Measurements from ENCODE around the gene MARS2.
A peak's percentile ranks its signal among the peaks of the same experiment; 100 is the strongest.

MARS2 gene

DNA sequence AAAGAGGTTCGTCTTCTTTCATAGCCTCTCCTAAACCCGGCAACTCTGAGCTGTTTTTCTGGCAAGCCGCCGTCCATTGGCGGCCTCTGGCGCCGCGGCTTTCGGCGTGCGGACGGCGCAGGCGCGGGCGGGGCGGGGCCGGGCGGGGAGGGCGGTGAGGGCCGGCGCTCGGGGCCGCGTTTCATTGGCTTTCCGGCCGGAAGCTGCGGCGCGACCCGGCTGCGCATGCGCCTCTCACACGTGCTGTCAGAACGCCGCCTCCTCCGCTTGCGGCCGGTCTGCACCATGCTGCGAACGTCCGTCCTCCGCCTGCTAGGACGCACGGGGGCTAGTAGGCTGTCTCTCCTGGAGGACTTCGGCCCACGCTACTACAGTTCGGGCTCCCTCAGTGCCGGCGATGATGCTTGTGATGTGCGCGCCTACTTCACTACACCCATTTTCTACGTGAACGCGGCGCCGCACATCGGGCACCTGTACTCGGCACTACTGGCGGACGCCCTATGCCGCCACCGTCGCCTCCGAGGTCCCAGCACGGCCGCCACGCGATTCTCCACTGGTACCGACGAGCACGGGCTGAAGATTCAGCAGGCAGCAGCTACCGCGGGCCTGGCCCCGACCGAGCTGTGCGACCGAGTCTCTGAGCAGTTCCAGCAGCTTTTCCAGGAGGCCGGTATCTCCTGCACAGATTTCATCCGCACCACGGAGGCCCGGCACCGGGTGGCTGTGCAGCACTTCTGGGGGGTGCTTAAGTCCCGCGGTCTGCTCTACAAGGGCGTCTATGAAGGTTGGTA lies at the start of gene MARS2:
TSS of gene MARS2 (plus strand) at position 249 of the 791 bp plus-strand sequence. CDS start at position 286, 37 bp downstream.
- TF ChIP-seq, protein P1, sequence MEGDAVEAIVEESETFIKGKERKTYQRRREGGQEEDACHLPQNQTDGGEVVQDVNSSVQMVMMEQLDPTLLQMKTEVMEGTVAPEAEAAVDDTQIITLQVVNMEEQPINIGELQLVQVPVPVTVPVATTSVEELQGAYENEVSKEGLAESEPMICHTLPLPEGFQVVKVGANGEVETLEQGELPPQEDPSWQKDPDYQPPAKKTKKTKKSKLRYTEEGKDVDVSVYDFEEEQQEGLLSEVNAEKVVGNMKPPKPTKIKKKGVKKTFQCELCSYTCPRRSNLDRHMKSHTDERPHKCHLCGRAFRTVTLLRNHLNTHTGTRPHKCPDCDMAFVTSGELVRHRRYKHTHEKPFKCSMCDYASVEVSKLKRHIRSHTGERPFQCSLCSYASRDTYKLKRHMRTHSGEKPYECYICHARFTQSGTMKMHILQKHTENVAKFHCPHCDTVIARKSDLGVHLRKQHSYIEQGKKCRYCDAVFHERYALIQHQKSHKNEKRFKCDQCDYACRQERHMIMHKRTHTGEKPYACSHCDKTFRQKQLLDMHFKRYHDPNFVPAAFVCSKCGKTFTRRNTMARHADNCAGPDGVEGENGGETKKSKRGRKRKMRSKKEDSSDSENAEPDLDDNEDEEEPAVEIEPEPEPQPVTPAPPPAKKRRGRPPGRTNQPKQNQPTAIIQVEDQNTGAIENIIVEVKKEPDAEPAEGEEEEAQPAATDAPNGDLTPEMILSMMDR (IDR thresholded peaks at IDR 0.05; ENCODE audit: low read depth, low read length) = no peak
- peak; percentile 92 to 95 for DNase-seq (ENCODE audit: low read depth in 2 of 2)
- peak within 1 kb of the TSS; percentile 84 to 96 for H3K4me3 ChIP-seq (replicated peaks in 1 of 2; ENCODE audit: low read depth in 2 of 2, low read length in 2 of 2)

DNA sequence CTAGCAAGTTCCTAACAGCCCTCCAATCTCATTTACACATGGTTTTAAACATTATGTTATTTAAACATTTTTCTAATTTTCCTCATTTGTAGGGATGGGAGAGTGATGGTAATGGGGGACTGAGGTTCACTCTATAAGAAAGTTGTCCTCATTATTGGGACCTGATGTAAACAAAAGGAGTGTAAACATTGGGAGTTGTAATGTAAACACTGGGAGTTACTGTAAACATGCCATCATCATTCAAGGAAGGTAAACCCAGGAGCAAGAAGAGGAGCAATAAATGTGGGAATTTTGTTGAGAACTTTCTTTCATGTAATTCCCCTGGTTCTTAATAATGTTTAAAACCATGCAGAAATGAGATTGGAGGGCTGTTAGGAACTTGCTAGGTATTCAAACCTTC lies 47.6 kb upstream of the MARS2 start:
- no peak for DNase-seq (ENCODE audit: low read depth in 2 of 2)
- no peak overlapping the region for H3K4me3 ChIP-seq (replicated peaks in 1 of 2; ENCODE audit: low read depth in 2 of 2, low read length in 2 of 2)
- TF ChIP-seq, protein P1 (IDR thresholded peaks at IDR 0.05; ENCODE audit: low read depth, low read length) = no peak

DNA sequence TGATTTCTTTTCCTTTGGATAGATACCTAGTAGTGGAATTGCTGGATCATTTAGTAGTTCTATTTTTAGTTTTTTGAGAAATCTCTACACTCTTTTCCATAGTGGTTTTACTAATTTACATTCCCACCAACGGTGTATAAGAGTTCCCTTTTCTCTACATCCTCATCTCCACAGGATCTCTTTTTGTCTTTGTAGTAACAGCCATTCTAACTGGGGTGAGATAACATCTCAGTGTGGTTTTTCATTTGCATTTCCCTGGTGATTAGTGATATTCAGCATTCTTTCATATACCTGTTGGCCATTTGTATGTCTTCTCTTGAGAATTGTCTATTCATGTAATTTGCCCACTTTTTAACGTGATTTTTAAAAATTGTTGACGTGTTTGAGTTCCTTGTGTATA lies 43.5 kb upstream of the MARS2 start:
- no peak for DNase-seq (ENCODE audit: low read depth in 2 of 2)
- TF ChIP-seq, protein P1 (IDR thresholded peaks at IDR 0.05; ENCODE audit: low read depth, low read length) = no peak
- no peak overlapping the region for H3K4me3 ChIP-seq (replicated peaks in 1 of 2; ENCODE audit: low read depth in 2 of 2, low read length in 2 of 2)

DNA sequence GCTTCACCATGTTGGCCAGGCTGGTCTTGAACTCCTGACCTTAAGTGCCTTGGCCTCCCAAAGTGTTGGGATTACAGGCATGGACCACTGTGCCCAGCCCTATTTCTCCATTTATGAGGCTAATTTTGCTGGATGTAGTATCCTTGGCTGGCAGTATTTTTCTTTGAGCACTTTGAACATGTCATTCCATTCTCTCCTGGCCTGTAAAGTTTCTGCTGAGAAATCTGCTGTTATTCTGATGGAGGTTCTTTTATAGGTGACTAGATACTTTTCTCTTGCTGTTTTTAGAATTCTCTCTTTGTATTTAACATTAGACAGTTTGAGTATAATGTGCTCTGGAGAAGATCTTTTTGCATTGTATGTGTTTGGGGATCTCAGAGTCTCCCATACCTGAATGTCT lies 38.9 kb upstream of the MARS2 start:
- no peak overlapping the region for H3K4me3 ChIP-seq (replicated peaks in 1 of 2; ENCODE audit: low read depth in 2 of 2, low read length in 2 of 2)
- no peak for DNase-seq (ENCODE audit: low read depth in 2 of 2)
- TF ChIP-seq, protein P1 (IDR thresholded peaks at IDR 0.05; ENCODE audit: low read depth, low read length) = no peak

DNA sequence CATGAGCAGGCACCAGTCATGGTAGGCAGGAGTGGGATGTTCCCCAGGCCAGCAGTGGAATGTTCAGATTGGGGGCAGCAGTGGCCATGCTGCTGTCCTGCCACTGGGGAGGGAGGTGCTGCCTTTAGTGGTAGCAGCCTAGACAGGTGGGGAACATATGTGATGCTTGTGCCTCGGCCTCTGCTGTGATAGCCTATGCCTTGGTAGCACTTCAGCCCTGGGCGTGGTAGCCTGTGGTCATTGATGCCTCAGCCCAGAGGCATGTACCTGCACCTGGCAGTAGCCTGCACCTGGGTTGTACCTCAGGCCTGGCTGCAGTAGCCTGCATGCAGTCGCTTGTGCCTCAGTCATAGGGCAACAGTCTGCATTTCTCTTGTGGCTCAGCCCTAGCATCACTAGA lies 36.9 kb upstream of the MARS2 start:
- TF ChIP-seq, protein P1 (IDR thresholded peaks at IDR 0.05; ENCODE audit: low read depth, low read length) = no peak
- DNase-seq (ENCODE audit: low read depth in 2 of 2) = no peak
- H3K4me3 ChIP-seq (replicated peaks in 1 of 2; ENCODE audit: low read depth in 2 of 2, low read length in 2 of 2) = no peak overlapping the region

DNA sequence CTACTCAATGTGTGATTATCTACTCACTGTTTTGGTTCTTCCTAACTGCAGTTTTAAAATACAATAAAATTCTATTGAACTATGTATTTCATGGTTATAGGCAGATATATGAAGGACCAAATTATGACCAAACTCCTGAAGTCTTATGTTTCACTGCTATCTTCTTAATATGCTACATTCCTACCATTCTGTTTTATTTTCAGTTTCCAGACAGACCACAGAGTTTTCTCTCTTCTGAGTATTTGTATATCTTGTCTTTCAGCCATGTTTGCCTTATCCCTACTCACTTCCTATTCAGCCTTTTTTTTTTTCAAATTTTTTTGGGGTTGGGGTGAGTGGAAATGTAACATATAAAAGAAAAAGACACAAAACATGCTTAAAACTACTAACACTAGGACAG lies 36.1 kb upstream of the MARS2 start:
- DNase-seq (ENCODE audit: low read depth in 2 of 2) = no peak
- TF ChIP-seq, protein P1 (IDR thresholded peaks at IDR 0.05; ENCODE audit: low read depth, low read length) = no peak
- H3K4me3 ChIP-seq (replicated peaks in 1 of 2; ENCODE audit: low read depth in 2 of 2, low read length in 2 of 2) = no peak overlapping the region
